Right cardiac atrium (tissue), 5 donors: ENCODE data around the gene FIG4. TPM values are rescaled to one million over a fixed set of nuclear protein-coding genes. Genes with fewer than 3 reads are reported as not detected.

Experiments
- ATAC-seq, 2 donors: fragments of 200-7000 bp; cut with Tn5 transposase; one replicate each; pipeline versions ENCODE4 v1.8.0 to v1.9.1; 2020; ENCODE audit warnings: moderate library complexity in 2 of 2, mild to moderate bottlenecking in 1 of 2
- DNase-seq, 3 donors: peaks; one replicate each; pipeline ENCODE4 v3.0.0-alpha.2; 2020
- H3K27ac ChIP-seq: one replicate; pipeline ENCODE4 v1.5.1; 2013; ENCODE audit warnings: mild to moderate bottlenecking, low read length, control low read depth, moderate library complexity
- H3K27me3 ChIP-seq: one replicate; pipeline ENCODE4 v1.6.1; 2013; ENCODE audit not compliant: control insufficient read depth, insufficient read depth
- H3K4me1 ChIP-seq: one replicate; pipeline ENCODE4 v1.6.1; 2013; ENCODE audit warnings: low read length; ENCODE audit not compliant: control insufficient read depth, insufficient read depth
- H3K4me3 ChIP-seq: one replicate; pipeline ENCODE4 v1.5.1; 2013; ENCODE audit warnings: low read length, control low read depth
- H3K9me3 ChIP-seq: one replicate; pipeline ENCODE4 v1.6.1; 2013; ENCODE audit warnings: low read length; ENCODE audit not compliant: control insufficient read depth
- WGBS: extraction: QIAGEN DNeasy Blood & Tissue Kit; methylation state at CpG from one replicate; pipeline ENCODE4 v1.1.7; 2013; 5-methylcytosine and 5-hydroxymethylcytosine counted together
- intact Hi-C, 4 donors: fragments of 100-400 bp; cut with DNase I; formaldehyde crosslinking; loops; one replicate each; pipeline versions ENCODE4 v1.11.0 to v1.14.0; 2022 to 2023
- polyA plus RNA-seq: library from polyadenylated mRNA; stranded (reverse); fragments of 200-250 nt; gene quantifications from one replicate; pipeline ENCODE4 v1.2.3, GENCODE V29; 2013
- total RNA-seq, 4 donors: library from RNA; stranded (reverse); fragmentation: NEBNext Ultra II Directional; extraction: Animal tissue kit (Norgen Biotek cat#: 25700); gene quantifications; one replicate each; pipeline ENCODE4 v1.2.1, GENCODE V29; 2021
- donor health status: healthy with polysubstance abuse.
- donor health status: DM: no; HTN: yes; CAD: no.
- donor health status: DM: no; HTN: no; CAD: no.
- donor health status: DM: no; HTN: yes; CAD: no; lungs with severe emphysema.
- donor health status: DM: yes; HTN: yes; CAD: no.

FIG4 gene
- total and polyA plus RNA-seq, 5 donors, result 6.4 to 10.8 (median 9.2) TPM

GRCh38 chr6:109781001-109781400, 89.9 kb downstream of the FIG4 start:
- WGBS, result 93% methylated on average over 1 of the region's 1 CpG

GRCh38 chr6:109782491-109782999, 91.4 kb downstream of the FIG4 start:
- intact Hi-C loops, result no loop called here
- no peaks in the 10 kb centered on the region for H3K9me3 ChIP-seq
- no peak overlapping the region for H3K4me3 ChIP-seq
- H3K27me3 ChIP-seq, result no peaks in the 10 kb centered on the region
- ATAC-seq (no peak), DNase-seq (no peak)
- no peak overlapping the region for H3K27ac ChIP-seq
- 45% methylated on average over 2 of the region's 2 CpGs for WGBS
- no peaks in the 10 kb centered on the region for H3K4me1 ChIP-seq

More at GRCh38 chr6:109781001-109781400, 89.9 kb downstream of the FIG4 start:
- Histone ChIP-seq H3K9me3 (no peaks in the 10 kb centered on the region), H3K27ac (no peak overlapping the region), H3K27me3 (no peaks in the 10 kb centered on the region), H3K4me3 (no peak overlapping the region), H3K4me1 (no peaks in the 10 kb centered on the region)
- DNase-seq (no peak), ATAC-seq (no peak)
- intact Hi-C loops, result no loop called here

- Histone ChIP-seq H3K4me1 (no peaks in the 10 kb centered on the region), H3K4me3 (no peak overlapping the region), H3K27ac (no peak overlapping the region), H3K27me3 (no peaks in the 10 kb centered on the region), H3K9me3 (no peaks in the 10 kb centered on the region)
- no peak for ATAC-seq
- WGBS, result 74% methylated on average over 4 of the region's 4 CpGs
- no peak for DNase-seq
- intact Hi-C loops, result no loop called here
These were observed 92.3 kb downstream of the FIG4 start for GRCh38 chr6:109783250-109783986.

GRCh38 chr6:109787312-109787711, 96.2 kb downstream of the FIG4 start:
- intact Hi-C loops, result no loop called here
- H3K27ac ChIP-seq, result no peak overlapping the region
- no peaks in the 10 kb centered on the region for H3K4me1 ChIP-seq
- H3K9me3 ChIP-seq, result no peaks in the 10 kb centered on the region
- no peak overlapping the region for H3K4me3 ChIP-seq
- H3K27me3 ChIP-seq, result no peaks in the 10 kb centered on the region
- 97% methylated on average over 2 of the region's 2 CpGs for WGBS
- ATAC-seq (no peak), DNase-seq (no peak)

GRCh38 chr6:109788687-109789086, 97.6 kb downstream of the FIG4 start:
- Histone ChIP-seq H3K4me1 (no peaks in the 10 kb centered on the region), H3K27me3 (no peaks in the 10 kb centered on the region), H3K9me3 (no peaks in the 10 kb centered on the region), H3K4me3 (no peak overlapping the region), H3K27ac (no peak overlapping the region)
- intact Hi-C loops, result no loop called here
- peak in 1 of 2 donors; percentile 47 for ATAC-seq
- 64% methylated on average over 3 of the region's 3 CpGs for WGBS
- no peak for DNase-seq

GRCh38 chr6:109790131-109790530, 99.0 kb downstream of the FIG4 start:
- intact Hi-C loops, result no loop called here
- WGBS, result 48% methylated on average over 1 of the region's 1 CpG
- Histone ChIP-seq H3K4me1 (peaks cover 6% of the 10 kb centered on the region), H3K9me3 (no peaks in the 10 kb centered on the region), H3K4me3 (no peak overlapping the region), H3K27me3 (no peaks in the 10 kb centered on the region), H3K27ac (no peak overlapping the region)
- DNase-seq, result no peak
- no peak for ATAC-seq

GRCh38 chr6:109791301-109791700, 100.2 kb downstream of the FIG4 start:
- intact Hi-C loops, result no loop called here
- H3K27me3 ChIP-seq, result no peaks in the 10 kb centered on the region
- no peak overlapping the region for H3K4me3 ChIP-seq
- ATAC-seq (no peak), DNase-seq (peak in 1 of 3 donors; percentile 38)
- H3K4me1 ChIP-seq, result peaks cover 9% of the 10 kb centered on the region
- WGBS, result 77% methylated on average over 12 of the region's 12 CpGs
- H3K9me3 ChIP-seq, result no peaks in the 10 kb centered on the region
- H3K27ac ChIP-seq, result no peak overlapping the region

- Histone ChIP-seq H3K9me3 (no peaks in the 10 kb centered on the region), H3K27ac (no peak overlapping the region), H3K27me3 (no peaks in the 10 kb centered on the region), H3K4me3 (no peak overlapping the region), H3K4me1 (peaks cover 9% of the 10 kb centered on the region)
- WGBS, result 99% methylated on average over 1 of the region's 1 CpG
- no peak for ATAC-seq
- intact Hi-C loops, result no loop called here
- no peak for DNase-seq
These were observed 101.9 kb downstream of the FIG4 start for GRCh38 chr6:109793021-109793420.

- Histone ChIP-seq H3K27me3 (no peaks in the 10 kb centered on the region), H3K27ac (no peak overlapping the region), H3K4me3 (no peak overlapping the region), H3K9me3 (no peaks in the 10 kb centered on the region), H3K4me1 (peaks cover 9% of the 10 kb centered on the region)
- WGBS, result 16% methylated on average over 1 of the region's 1 CpG
- intact Hi-C loops, result no loop called here
- DNase-seq (no peak), ATAC-seq (peak; percentile 95 to 98)
These were observed 102.7 kb downstream of the FIG4 start for GRCh38 chr6:109793792-109794191.

GRCh38 chr6:109794201-109794923, 103.3 kb downstream of the FIG4 start:
- ATAC-seq, result peak; percentile 23 to 52
- H3K4me3 ChIP-seq, result no peak overlapping the region
- 78% methylated on average over 6 of the region's 6 CpGs for WGBS
- DNase-seq, result no peak
- H3K9me3 ChIP-seq, result no peaks in the 10 kb centered on the region
- peaks cover 9% of the 10 kb centered on the region for H3K4me1 ChIP-seq
- intact Hi-C loops, result no loop called here
- H3K27ac ChIP-seq, result peak overlapping the region; percentile 63
- no peaks in the 10 kb centered on the region for H3K27me3 ChIP-seq

- 67% methylated on average over 4 of the region's 4 CpGs for WGBS
- DNase-seq (no peak), ATAC-seq (peak in 1 of 2 donors; percentile 30)
- Histone ChIP-seq H3K4me1 (peaks cover 9% of the 10 kb centered on the region), H3K27ac (no peak overlapping the region), H3K9me3 (no peaks in the 10 kb centered on the region), H3K27me3 (no peaks in the 10 kb centered on the region), H3K4me3 (no peak overlapping the region)
- intact Hi-C loops, result no loop called here
These were observed 105.0 kb downstream of the FIG4 start for GRCh38 chr6:109795994-109796555.
